H1 (cell line): ENCODE measurements around the gene PARP1. TPM values are rescaled to one million over a fixed set of nuclear protein-coding genes. Genes with fewer than 3 reads are reported as not detected.

ENCODE experiments used
- CTCF ChIA-PET: fragments of 300-600 bp; sonication (Branson Sonifier 250); formaldehyde crosslinking; loops from one replicate; lab custom pipeline; 2021; ENCODE audit not compliant: partially characterized antibody; lab: Charles Lee
- POLR2A ChIA-PET: fragments of 300-600 bp; sonication (Branson Sonifier 250); formaldehyde crosslinking; loops from one replicate; lab custom pipeline; 2021; ENCODE audit warnings: inconsistent platforms; ENCODE audit not compliant: partially characterized antibody; lab: Charles Lee
- DNase-seq, 2 experiments: peaks; one replicate each; pipeline versions ENCODE4 v3.0.0 to v3.0.0-alpha.2; 2010 to 2022; ENCODE audit warnings: low spot score in 2 of 2, low read depth in 1 of 2, mixed read lengths in 1 of 2
- FAIRE-seq: peaks from 2 replicates; lab custom pipeline; 2011; peaks lifted over from hg19 to GRCh38; lab: Jason Lieb, UNC
- H2AFZ ChIP-seq: 2 replicates; pipeline ENCODE4 v1.8.1; 2012; ENCODE audit warnings: low read length, inconsistent platforms
- H2AK5ac ChIP-seq: 2 replicates; pipeline ENCODE4 v1.6.1; 2013; ENCODE audit warnings: low read depth, low read length
- H2BK120ac ChIP-seq: replicated peaks from 2 replicates; pipeline ENCODE3; 2013; ENCODE audit warnings: low read depth, low read length, inconsistent platforms
- H2BK12ac ChIP-seq: 2 replicates; pipeline ENCODE4 v1.6.1; 2013; ENCODE audit warnings: low read depth, low read length
- H2BK15ac ChIP-seq: 2 replicates; pipeline ENCODE4 v1.6.1; 2013; ENCODE audit warnings: low read length
- H2BK20ac ChIP-seq: 2 replicates; pipeline ENCODE4 v1.6.1; 2013; ENCODE audit warnings: low read length
- H2BK5ac ChIP-seq: 2 replicates; pipeline ENCODE4 v1.6.1; 2013; ENCODE audit warnings: low read depth, low read length
- H3K14ac ChIP-seq: 2 replicates; pipeline ENCODE4 v1.6.1; 2013; ENCODE audit warnings: inconsistent platforms; ENCODE audit not compliant: insufficient read length
- H3K18ac ChIP-seq: 2 replicates; pipeline ENCODE4 v1.6.1; 2013; ENCODE audit warnings: low read length; ENCODE audit errors: extremely low read depth
- H3K23ac ChIP-seq: 2 replicates; pipeline ENCODE4 v1.6.1; 2013; ENCODE audit warnings: inconsistent platforms; ENCODE audit not compliant: insufficient read length
- H3K23me2 ChIP-seq: 2 replicates; pipeline ENCODE4 v1.6.1; 2013; ENCODE audit warnings: low read depth, low read length
- H3K27ac ChIP-seq: 2 replicates; pipeline ENCODE4 v1.6.1; 2011; ENCODE audit warnings: low read depth, low read length, inconsistent platforms
- H3K27me3 ChIP-seq, 4 experiments: replicated peaks in 1 of 4; 1 replicate in 1 of 4; 2 replicates in 3 of 4; pipeline versions ENCODE4 v1.6.1 to v1.8.1; 2011 to 2013; ENCODE audit warnings: low read length in 3 of 4, mild to moderate bottlenecking in 3 of 4, inconsistent platforms in 2 of 4, mixed read lengths in 2 of 4, moderate library complexity in 1 of 4; ENCODE audit not compliant: control insufficient read depth in 3 of 4, insufficient read depth in 3 of 4; ENCODE audit errors: extremely low read depth in 1 of 4
- H3K36me3 ChIP-seq, 4 experiments: 2 replicates each; pipeline versions ENCODE4 v1.6.1 to v1.8.1; 2011 to 2013; ENCODE audit warnings: mild to moderate bottlenecking in 4 of 4, low read length in 3 of 4, moderate library complexity in 2 of 4, control low read depth in 1 of 4, inconsistent platforms in 1 of 4; ENCODE audit not compliant: insufficient read depth in 4 of 4, control insufficient read depth in 2 of 4
- H3K4ac ChIP-seq: replicated peaks from 2 replicates; pipeline ENCODE3; 2013; ENCODE audit warnings: low read length, low read depth, mixed read lengths, inconsistent platforms; ENCODE audit not compliant: insufficient read length
- H3K4me1 ChIP-seq, 4 experiments: replicated peaks in 1 of 4; 1 replicate in 1 of 4; 2 replicates in 3 of 4; pipeline versions ENCODE4 v1.6.1 to v1.8.1; 2011 to 2013; ENCODE audit warnings: low read length in 3 of 4, inconsistent platforms in 2 of 4, mixed read lengths in 1 of 4; ENCODE audit not compliant: insufficient read depth in 4 of 4, control insufficient read depth in 3 of 4
- H3K4me2 ChIP-seq, 2 experiments: 2 replicates each; pipeline versions ENCODE4 v1.6.1 to v1.8.1; 2011 to 2013; ENCODE audit warnings: low read depth in 2 of 2, low read length in 2 of 2, control low read depth in 1 of 2, inconsistent platforms in 1 of 2, mild to moderate bottlenecking in 1 of 2; ENCODE audit not compliant: insufficient read depth in 1 of 2
- H3K4me3 ChIP-seq, 4 experiments: fragments of 200-600, 300-600 bp in 1 of 4; sonication (generic), shearing (Covaris generic), sonication (Bioruptor Twin) in 1 of 4; 2 replicates each; pipeline versions ENCODE4 v1.5.1 to v1.8.1; 2011 to 2016; ENCODE audit warnings: low read length in 4 of 4, low read depth in 3 of 4, control low read depth in 2 of 4, inconsistent platforms in 2 of 4, mild to moderate bottlenecking in 2 of 4, mixed read lengths in 1 of 4, moderate library complexity in 1 of 4; ENCODE audit not compliant: insufficient read depth in 2 of 4; ENCODE audit errors: extremely low read depth in 1 of 4
- H3K56ac ChIP-seq: replicated peaks from 2 replicates; pipeline ENCODE3; 2013; ENCODE audit warnings: low read depth, mild to moderate bottlenecking, mixed read lengths, low read length, inconsistent platforms; ENCODE audit not compliant: insufficient read length
- H3K79me1 ChIP-seq: 2 replicates; pipeline ENCODE4 v1.6.1; 2013; ENCODE audit warnings: low read depth, low read length, control low read depth
- H3K79me2 ChIP-seq, 2 experiments: 2 replicates each; pipeline versions ENCODE4 v1.6.1 to v1.8.1; 2012 to 2013; ENCODE audit warnings: low read length in 2 of 2, mild to moderate bottlenecking in 2 of 2, inconsistent platforms in 1 of 2; ENCODE audit not compliant: insufficient read depth in 2 of 2, control insufficient read depth in 1 of 2
- H3K9ac ChIP-seq, 4 experiments: replicated peaks in 1 of 4; 1 replicate in 1 of 4; 2 replicates in 3 of 4; pipeline versions ENCODE4 v1.6.1 to v1.8.1; 2011 to 2013; ENCODE audit warnings: low read depth in 3 of 4, low read length in 3 of 4, control low read depth in 2 of 4, mild to moderate bottlenecking in 2 of 4, moderate library complexity in 2 of 4, inconsistent platforms in 1 of 4; ENCODE audit errors: extremely low read depth in 1 of 4
- H3K9me3 ChIP-seq, 2 experiments: 2 replicates each; pipeline versions ENCODE4 v1.6.1 to v1.8.1; 2012 to 2013; ENCODE audit warnings: mild to moderate bottlenecking in 2 of 2, moderate library complexity in 2 of 2, control low read depth in 1 of 2, inconsistent platforms in 1 of 2, low read depth in 1 of 2, low read length in 1 of 2, mixed read lengths in 1 of 2; ENCODE audit not compliant: insufficient read depth in 2 of 2
- H4K20me1 ChIP-seq, 2 experiments: replicated peaks in 1 of 2; 2 replicates each; pipeline versions ENCODE3 to v1.8.1; 2011 to 2013; ENCODE audit warnings: inconsistent platforms in 2 of 2, low read length in 2 of 2, mild to moderate bottlenecking in 1 of 2; ENCODE audit not compliant: insufficient read depth in 2 of 2, control insufficient read depth in 1 of 2
- H4K5ac ChIP-seq: 2 replicates; pipeline ENCODE4 v1.6.1; 2013; ENCODE audit warnings: low read length, low read depth, mixed read lengths, inconsistent platforms; ENCODE audit not compliant: insufficient read length
- H4K8ac ChIP-seq: 2 replicates; pipeline ENCODE4 v1.8.0; 2013; ENCODE audit warnings: mild to moderate bottlenecking, moderate library complexity, low read length, inconsistent platforms; ENCODE audit not compliant: insufficient read depth; ENCODE audit errors: extremely low read depth
- H4K91ac ChIP-seq: replicated peaks from 2 replicates; pipeline ENCODE3; 2013; ENCODE audit warnings: low read length, mixed read lengths, inconsistent platforms; ENCODE audit not compliant: insufficient read length
- BCL11A ChIP-seq, 2 experiments: IDR thresholded peaks; one replicate each; pipeline ENCODE4 v1.6.1; 2011; ENCODE audit warnings: low read depth in 2 of 2, low read length in 2 of 2, mild to moderate bottlenecking in 2 of 2
- EZH2 ChIP-seq: fragments of 200-600 bp; sonication (generic); IDR thresholded peaks from 2 replicates; pipeline ENCODE4 v1.7.1; 2012; ENCODE audit warnings: low read depth, mild to moderate bottlenecking, moderate library complexity, low read length, inconsistent platforms; ENCODE audit not compliant: severe bottlenecking
- HDAC6 ChIP-seq: IDR thresholded peaks from one replicate; pipeline ENCODE4 v1.7.1; 2012; ENCODE audit warnings: low read depth, mild to moderate bottlenecking, inconsistent platforms, low read length, moderate library complexity
- JUN ChIP-seq: IDR thresholded peaks from 2 replicates; pipeline ENCODE4 v1.6.1; 2011; ENCODE audit warnings: low read depth, mild to moderate bottlenecking, improper control_type of control experiment, low read length
- KDM4A ChIP-seq: IDR thresholded peaks from one replicate; pipeline ENCODE4 v1.7.1; 2012; ENCODE audit warnings: low read depth, mild to moderate bottlenecking, moderate library complexity, low read length, inconsistent platforms; ENCODE audit not compliant: severe bottlenecking
- KDM5A ChIP-seq: fragments of 200-600 bp; IDR thresholded peaks from 2 replicates; pipeline ENCODE4 v1.7.1; 2012; ENCODE audit warnings: mild to moderate bottlenecking, low read length, inconsistent platforms, mixed read lengths
- POLR2AphosphoS5 ChIP-seq: IDR thresholded peaks from 2 replicates; pipeline ENCODE4 v1.6.1; 2011; ENCODE audit warnings: low read depth, low read length
- POU5F1 ChIP-seq: IDR thresholded peaks from 2 replicates; pipeline ENCODE4 v1.6.1; 2011; ENCODE audit warnings: low read depth, mild to moderate bottlenecking, low read length, moderate library complexity
- SAP30 ChIP-seq: fragments of 300-600 bp; sonication (generic); IDR thresholded peaks from 2 replicates; pipeline ENCODE4 v1.7.1; 2012; ENCODE audit warnings: low read length, moderate library complexity, mild to moderate bottlenecking, inconsistent platforms; ENCODE audit not compliant: insufficient read depth, insufficient replicate concordance
- SIX5 ChIP-seq: IDR thresholded peaks from 2 replicates; pipeline ENCODE4 v1.6.1; 2011; ENCODE audit warnings: mild to moderate bottlenecking, low read depth, low read length
- SP1 ChIP-seq: IDR thresholded peaks from 2 replicates; pipeline ENCODE4 v1.6.1; 2011; ENCODE audit warnings: low read depth, low read length
- SP2 ChIP-seq: IDR thresholded peaks from 2 replicates; pipeline ENCODE4 v1.6.1; 2012; ENCODE audit warnings: mild to moderate bottlenecking, low read length, inconsistent platforms
- SUZ12 ChIP-seq: fragments of 200-600 bp; sonication (generic); IDR thresholded peaks from 2 replicates; pipeline ENCODE4 v1.6.1; 2012; ENCODE audit warnings: mild to moderate bottlenecking, inconsistent platforms, low read length, moderate library complexity, mixed read lengths
- TBP ChIP-seq: IDR thresholded peaks from 2 replicates; pipeline ENCODE4 v1.6.1; 2011; ENCODE audit warnings: low read depth, low read length, improper control_type of control experiment
- TCF12 ChIP-seq: IDR thresholded peaks from 2 replicates; pipeline ENCODE4 v1.6.1; 2011; ENCODE audit warnings: low read depth, mild to moderate bottlenecking, low read length
- ZNF274 ChIP-seq: IDR thresholded peaks from 2 replicates; pipeline ENCODE4 v1.7.0; 2012; ENCODE audit warnings: low read length, borderline replicate concordance; ENCODE audit errors: extremely low read depth
- WGBS, 2 experiments: shearing (Covaris generic) in 1 of 2; methylation state at CpG; one replicate each; pipeline versions ENCODE4 v1.1.6 to v1.1.7; 2013 to 2015; ENCODE audit warnings: low lambda C conversion rate in 2 of 2, mixed read lengths in 2 of 2, inconsistent platforms in 1 of 2, low coverage in 1 of 2, missing lambda C conversion rate in 1 of 2; ENCODE audit not compliant: insufficient replicate concordance in 2 of 2, insufficient coverage in 1 of 2, insufficient read length in 1 of 2; ENCODE audit errors: extremely low coverage in 1 of 2, missing lambda C conversion rate in 1 of 2; 5-methylcytosine and 5-hydroxymethylcytosine counted together
- polyA plus RNA-seq, 7 experiments: library from polyadenylated mRNA; depleted of rRNA in 3 of 7; stranded (reverse) in 5 of 7; unstranded in 2 of 7; fragments of >200 nt in 5 of 7; fragments of 200-250 nt in 2 of 7; gene quantifications; 1 replicate in 5 of 7; 2 replicates in 1 of 7; 4 replicates in 1 of 7; pipeline versions ENCODE4 v1.2.1 to v1.2.3, GENCODE V29; 2011 to 2013; ENCODE audit warnings: missing spikeins in 2 of 7, mixed read lengths in 2 of 7
- total RNA-seq: library from RNA; stranded (reverse); fragmentation: NEBNext Ultra II Directional; extraction: Animal tissue kit (Norgen Biotek cat#: 25700); gene quantifications from 2 replicates; pipeline ENCODE4 v1.2.1, GENCODE V29; 2021

Gene PARP1
- total and polyA plus RNA-seq, 2 of the 8 experiments (the other 6 are each of a cell fraction or from before 2014, with no cell fraction given) = 416 to 441 TPM

DNA sequence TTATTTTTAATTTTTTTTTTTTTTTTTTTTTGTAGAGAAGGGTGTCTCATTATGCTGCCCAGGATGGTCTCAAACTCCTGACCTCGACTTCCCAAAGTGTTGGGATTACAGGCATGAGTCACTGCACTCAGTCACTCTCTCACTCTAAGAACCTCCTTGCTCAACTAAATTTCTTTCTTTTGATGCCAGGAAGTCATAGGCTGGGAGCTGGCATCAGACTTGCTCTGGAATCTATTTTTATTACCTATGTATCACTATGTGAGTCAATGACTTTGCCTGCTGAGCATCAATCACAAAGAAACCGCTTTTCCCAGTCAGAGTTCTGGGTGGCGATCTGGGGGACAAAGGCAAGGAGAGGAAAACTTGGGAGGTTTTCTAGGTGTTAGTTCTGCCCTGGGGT is 35.5 kb upstream of the PARP1 start:
- ChIA-PET CTCF (interaction anchor here (1.0 to 2.4 kb wide), 11 partner anchors 10 to 127 kb away, joined by 3 to 21 read pairs (median 5); partner anchors contain the start of gene PARP1), POLR2A (no interaction called here)
- Histone ChIP-seq H3K18ac (no peak overlapping the region), H2AK5ac (no peak overlapping the region), H2BK12ac (no peak overlapping the region), H3K36me3 (no peaks in the 10 kb centered on the region), H3K9me3 (no peaks in the 10 kb centered on the region), H3K4me3 (no peak overlapping the region), H3K4ac (no peak overlapping the region), H2BK120ac (no peak overlapping the region), H4K20me1 (no peaks in the 10 kb centered on the region), H3K4me1 (peaks cover 0 to 9% (median 8%) of the 10 kb centered on the region in 4 experiments; a peak in 6 of 7 replicates), H2BK5ac (no peak overlapping the region), H4K8ac (no peak overlapping the region), H3K4me2 (no peak overlapping the region), H4K91ac (no peak overlapping the region), H3K23ac (no peak overlapping the region), H2BK15ac (no peak overlapping the region), H3K79me2 (no peaks in the 10 kb centered on the region), H3K27ac (no peak overlapping the region), H4K5ac (no peak overlapping the region), H3K23me2 (no peaks in the 10 kb centered on the region), H3K79me1 (no peaks in the 10 kb centered on the region), H3K56ac (no peak overlapping the region), H3K9ac (no peak overlapping the region), H3K27me3 (no peaks in the 10 kb centered on the region), H2BK20ac (no peak overlapping the region), H3K14ac (no peak overlapping the region), H2AFZ (no peak overlapping the region)
- TF ChIP-seq POLR2AphosphoS5 (no peak), ZNF274 (no peak), KDM5A (no peak), SAP30 (no peak), HDAC6 (no peak), TCF12 (no peak), KDM4A (no peak), SP2 (no peak), POU5F1 (no peak), SP1 (no peak), SIX5 (no peak), BCL11A (IDR thresholded peaks at IDR 0.05; ENCODE audit: low read depth in 2 of 2, low read length in 2 of 2) (no peak), EZH2 (no peak), SUZ12 (no peak), TBP (no peak), JUN (no peak)
- FAIRE-seq (no peak), DNase-seq (no peak)
- 81% methylated on average over 3 of the region's 3 CpGs; no CpG with 5 or more reads in 1 of the 2 experiments for WGBS, 2 experiments
